ENCODE measurements around the gene AMPD2. TPM values are rescaled to one million over a fixed set of nuclear protein-coding genes. Genes with fewer than 3 reads are reported as not detected.

AMPD2 gene
- total and polyA plus RNA-seq, 2 of the 8 experiments (the other 6 are each of a cell fraction or from before 2014, with no cell fraction given), result 37.2 to 67.7 TPM

DNA sequence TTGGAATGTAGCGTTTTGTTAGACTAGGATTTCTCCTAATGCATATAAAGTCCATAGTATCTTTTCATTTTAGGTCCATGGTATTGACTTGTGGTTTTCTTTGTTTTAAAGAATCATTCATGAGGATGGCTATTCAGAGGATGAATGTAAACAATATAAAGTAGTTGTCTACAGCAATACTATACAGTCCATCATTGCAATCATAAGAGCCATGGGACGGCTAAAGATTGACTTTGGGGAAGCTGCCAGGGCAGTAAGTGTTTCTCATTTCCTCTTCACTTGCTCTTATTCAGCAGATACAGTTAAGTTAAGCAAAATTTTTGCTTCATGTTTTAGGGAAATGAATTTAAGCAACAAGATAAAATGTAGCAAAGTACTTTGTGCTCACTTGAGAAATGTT lies 45.9 kb upstream of the AMPD2 start:
- ChIA-PET POLR2A (ENCODE audit: partially characterized antibody) (interaction anchor here (1.0 kb wide), 1 partner anchor 25 kb away, joined by 3 read pairs; the partner anchor contains the start of gene GNAI3), CTCF (ENCODE audit: partially characterized antibody) (interaction anchor here (1.3 kb wide), 1 partner anchor 66 kb away, joined by 4 read pairs; no protein-coding TSS in a partner anchor)
- H3K4me2 ChIP-seq (ENCODE audit: insufficient read depth in 1 of 2, low read depth in 2 of 2, low read length in 2 of 2), result no peak overlapping the region
- no peak overlapping the region for H3K9ac ChIP-seq (replicated peaks in 1 of 4; ENCODE audit: extremely low read depth in 1 of 4, low read depth in 3 of 4, low read length in 3 of 4)
- FAIRE-seq, result no peak
- peaks cover 2 to 10% (median 6%) of the 10 kb centered on the region in 4 experiments; a peak in 4 of 7 replicates for H3K4me1 ChIP-seq (replicated peaks in 1 of 4; ENCODE audit: control insufficient read depth in 3 of 4, insufficient read depth in 4 of 4, low read length in 3 of 4)
- H2AFZ ChIP-seq (ENCODE audit: low read length), result no peak overlapping the region
- H4K8ac ChIP-seq (ENCODE audit: extremely low read depth, insufficient read depth, low read length), result no peak overlapping the region
- H3K18ac ChIP-seq (ENCODE audit: extremely low read depth, low read length), result no peak overlapping the region
- H2BK5ac ChIP-seq (ENCODE audit: low read depth, low read length), result no peak overlapping the region
- H2BK120ac ChIP-seq (replicated peaks; ENCODE audit: low read depth, low read length), result no peak overlapping the region
- H3K79me1 ChIP-seq (ENCODE audit: low read depth, low read length), result no peaks in the 10 kb centered on the region; the same call in 1 of the 2 replicates
- H4K20me1 ChIP-seq (replicated peaks in 1 of 2; ENCODE audit: control insufficient read depth in 1 of 2, insufficient read depth in 2 of 2, low read length in 2 of 2), result peaks cover 0 to 4% of the 10 kb centered on the region in 2 experiments
- no peak overlapping the region for H2AK5ac ChIP-seq (ENCODE audit: low read depth, low read length)
- no peak overlapping the region for H3K4me3 ChIP-seq (ENCODE audit: extremely low read depth in 1 of 4, insufficient read depth in 2 of 4, low read depth in 3 of 4, low read length in 4 of 4)
- no peak overlapping the region for H3K14ac ChIP-seq (ENCODE audit: insufficient read length)
- no peak overlapping the region for H3K23ac ChIP-seq (ENCODE audit: insufficient read length)
- H2BK12ac ChIP-seq (ENCODE audit: low read depth, low read length), result no peak overlapping the region
- 81% methylated on average over 2 of the region's 2 CpGs; no CpG with 5 or more reads in 1 of the 2 experiments for WGBS, 2 experiments (ENCODE audit: extremely low coverage in 1 of 2, insufficient coverage in 1 of 2, insufficient read length in 1 of 2, insufficient replicate concordance in 2 of 2, low coverage in 1 of 2, low lambda C conversion rate in 2 of 2, missing lambda C conversion rate in 1 of 2)
- peaks cover 0 to 44% of the 10 kb centered on the region in 2 experiments; a peak in 3 of 4 replicates for H3K79me2 ChIP-seq (ENCODE audit: control insufficient read depth in 1 of 2, insufficient read depth in 2 of 2, low read length in 2 of 2)
- H3K4ac ChIP-seq (replicated peaks; ENCODE audit: insufficient read length, low read depth, low read length), result no peak overlapping the region
- H3K56ac ChIP-seq (replicated peaks; ENCODE audit: insufficient read length, low read depth, low read length), result no peak overlapping the region
- H4K5ac ChIP-seq (ENCODE audit: insufficient read length, low read depth, low read length), result no peak overlapping the region
- H2BK15ac ChIP-seq (ENCODE audit: low read length), result no peak overlapping the region
- H2BK20ac ChIP-seq (ENCODE audit: low read length), result no peak overlapping the region
- H3K27ac ChIP-seq (ENCODE audit: low read depth, low read length), result no peak overlapping the region
- H3K23me2 ChIP-seq (ENCODE audit: low read depth, low read length), result no peaks in the 10 kb centered on the region; the same call in 1 of the 2 replicates
- no peaks in the 10 kb centered on the region for H3K9me3 ChIP-seq (ENCODE audit: insufficient read depth in 2 of 2, low read depth in 1 of 2, low read length in 1 of 2)
- H3K27me3 ChIP-seq (replicated peaks in 1 of 4; ENCODE audit: control insufficient read depth in 3 of 4, extremely low read depth in 1 of 4, insufficient read depth in 3 of 4, low read length in 3 of 4), result no peaks in the 10 kb centered on the region
- no peak for TF ChIP-seq ASH2L (IDR thresholded peaks at IDR 0.05; ENCODE audit: low read length)
- no peak for TF ChIP-seq E2F6 (IDR thresholded peaks at IDR 0.05)
- no peak for TF ChIP-seq POLR2A (IDR thresholded peaks at IDR 0.05; ENCODE audit: control extremely low read depth in 1 of 2, low read depth in 2 of 2, low read length in 2 of 2)
- no peak for DNase-seq (ENCODE audit: low read depth in 1 of 2, low spot score in 2 of 2)
- no peak overlapping the region for H4K91ac ChIP-seq (replicated peaks; ENCODE audit: insufficient read length, low read length)
- H3K36me3 ChIP-seq (ENCODE audit: control insufficient read depth in 2 of 4, insufficient read depth in 4 of 4, low read length in 3 of 4), result peaks cover 0 to 10% (median 1%) of the 10 kb centered on the region in 4 experiments; a peak in 2 of 8 replicates

Data from H1 (cell line).